ENCODE results near the gene RTTN.

The RTTN gene

DNA sequence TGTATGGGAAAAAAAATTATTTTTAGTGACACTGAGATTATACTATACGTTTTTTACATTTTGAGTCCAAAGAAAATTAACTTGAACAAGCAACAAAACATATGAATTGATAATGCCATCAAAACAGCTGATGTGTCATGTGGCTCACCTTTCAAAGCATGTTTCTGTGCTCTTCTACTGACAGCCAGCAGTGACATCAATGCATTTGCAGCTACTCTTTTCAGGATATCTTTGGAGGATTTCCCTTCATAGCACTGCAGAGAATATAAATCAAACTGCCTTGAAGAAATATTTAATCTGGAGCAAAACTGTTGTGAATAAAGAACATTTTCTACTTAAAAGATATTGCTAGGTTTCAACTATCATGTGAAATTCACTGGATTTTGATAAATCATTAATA, 174.8 kb downstream of the RTTN start:
- Histone ChIP-seq H3K9me3 (replicated peaks; ENCODE audit: insufficient read depth, low read length) (no peaks in the 10 kb centered on the region), H3K9me2 (replicated peaks; ENCODE audit: insufficient read depth, low read length) (no peaks in the 10 kb centered on the region), H3K27ac (ENCODE audit: low read length) (no peak overlapping the region), H3K36me3 (replicated peaks; ENCODE audit: insufficient read depth, low read length) (no peaks in the 10 kb centered on the region; the same call in 1 of the 2 replicates), H3F3A (ENCODE audit: insufficient read depth, low read length) (no peaks in the 10 kb centered on the region), H3K4me2 (ENCODE audit: low read depth, low read length) (no peak overlapping the region), H3K4me1 (ENCODE audit: low read length) (no peaks in the 10 kb centered on the region), H3K4me3 (ENCODE audit: low read length) (no peak overlapping the region), H3K79me2 (ENCODE audit: low read length) (peaks cover 3% of the 10 kb centered on the region; the same call in 1 of the 2 replicates), H4K20me1 (ENCODE audit: insufficient read depth, low read length) (no peaks in the 10 kb centered on the region), H2AFZ (ENCODE audit: low read length) (no peak overlapping the region), H3K27me3 (replicated peaks; ENCODE audit: insufficient read depth, low read length) (no peaks in the 10 kb centered on the region), H3K9ac (ENCODE audit: low read length) (no peak overlapping the region)
- no peak for DNase-seq
- TF ChIP-seq EZH2phosphoT487 (IDR thresholded peaks at IDR 0.05; ENCODE audit: low read length) (no peak), EZH2 (optimal IDR thresholded peaks at IDR 0.05; ENCODE audit: low read depth, low read length) (no peak)
- TF ChIP-seq, protein P1, sequence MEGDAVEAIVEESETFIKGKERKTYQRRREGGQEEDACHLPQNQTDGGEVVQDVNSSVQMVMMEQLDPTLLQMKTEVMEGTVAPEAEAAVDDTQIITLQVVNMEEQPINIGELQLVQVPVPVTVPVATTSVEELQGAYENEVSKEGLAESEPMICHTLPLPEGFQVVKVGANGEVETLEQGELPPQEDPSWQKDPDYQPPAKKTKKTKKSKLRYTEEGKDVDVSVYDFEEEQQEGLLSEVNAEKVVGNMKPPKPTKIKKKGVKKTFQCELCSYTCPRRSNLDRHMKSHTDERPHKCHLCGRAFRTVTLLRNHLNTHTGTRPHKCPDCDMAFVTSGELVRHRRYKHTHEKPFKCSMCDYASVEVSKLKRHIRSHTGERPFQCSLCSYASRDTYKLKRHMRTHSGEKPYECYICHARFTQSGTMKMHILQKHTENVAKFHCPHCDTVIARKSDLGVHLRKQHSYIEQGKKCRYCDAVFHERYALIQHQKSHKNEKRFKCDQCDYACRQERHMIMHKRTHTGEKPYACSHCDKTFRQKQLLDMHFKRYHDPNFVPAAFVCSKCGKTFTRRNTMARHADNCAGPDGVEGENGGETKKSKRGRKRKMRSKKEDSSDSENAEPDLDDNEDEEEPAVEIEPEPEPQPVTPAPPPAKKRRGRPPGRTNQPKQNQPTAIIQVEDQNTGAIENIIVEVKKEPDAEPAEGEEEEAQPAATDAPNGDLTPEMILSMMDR (IDR thresholded peaks at IDR 0.05; ENCODE audit: low read length): no peak

DNA sequence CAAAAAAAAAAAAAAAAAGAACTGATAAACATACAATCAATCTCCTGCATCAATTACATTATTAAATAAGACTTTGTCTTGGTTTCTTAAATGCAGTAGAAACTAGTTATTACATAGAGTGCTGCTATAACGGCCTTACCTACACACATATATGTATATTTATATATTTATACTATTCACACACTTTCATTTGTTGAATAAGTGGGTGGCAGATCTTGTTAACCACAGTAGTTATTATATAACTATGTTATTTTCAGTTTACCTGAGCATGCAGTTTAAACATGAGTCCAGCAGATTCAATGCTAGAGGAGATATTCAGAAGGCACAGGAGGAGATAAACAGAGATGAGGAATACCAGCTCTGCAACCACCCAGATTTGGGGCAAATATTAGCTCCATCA, 176.3 kb downstream of the RTTN start:
- H3K9ac ChIP-seq (ENCODE audit: low read length): no peak overlapping the region
- TF ChIP-seq, protein P1 (IDR thresholded peaks at IDR 0.05; ENCODE audit: low read length): no peak
- TF ChIP-seq EZH2 (optimal IDR thresholded peaks at IDR 0.05; ENCODE audit: low read depth, low read length): no peak
- no peak for TF ChIP-seq EZH2phosphoT487 (IDR thresholded peaks at IDR 0.05; ENCODE audit: low read length)

DNA sequence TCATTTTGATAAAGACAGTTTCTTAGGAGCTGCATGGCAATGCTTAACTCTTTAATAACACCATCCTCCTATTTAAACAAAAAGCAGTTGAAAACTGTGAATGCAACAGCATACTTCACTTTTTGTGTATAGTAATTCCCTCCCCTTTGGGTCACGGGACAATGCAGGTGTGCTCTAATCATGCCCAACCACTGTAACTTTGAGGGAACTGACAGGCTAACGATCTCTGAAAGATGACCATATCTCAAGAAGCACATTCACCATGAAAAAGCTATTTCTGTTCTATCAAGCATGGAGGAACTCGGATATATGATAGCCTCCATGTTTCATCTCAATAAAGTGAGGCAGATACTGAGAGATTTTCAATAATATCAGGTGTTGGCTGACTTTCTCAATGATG, 176.8 kb downstream of the RTTN start:
- Histone ChIP-seq H3K9me3 (replicated peaks; ENCODE audit: insufficient read depth, low read length) (no peaks in the 10 kb centered on the region), H3K4me1 (ENCODE audit: low read length) (no peaks in the 10 kb centered on the region), H3F3A (ENCODE audit: insufficient read depth, low read length) (no peaks in the 10 kb centered on the region), H2AFZ (ENCODE audit: low read length) (no peak overlapping the region), H3K27me3 (replicated peaks; ENCODE audit: insufficient read depth, low read length) (no peaks in the 10 kb centered on the region), H3K4me3 (ENCODE audit: low read length) (no peak overlapping the region), H4K20me1 (ENCODE audit: insufficient read depth, low read length) (no peaks in the 10 kb centered on the region), H3K36me3 (replicated peaks; ENCODE audit: insufficient read depth, low read length) (no peaks in the 10 kb centered on the region; the same call in 1 of the 2 replicates), H3K79me2 (ENCODE audit: low read length) (no peaks in the 10 kb centered on the region), H3K4me2 (ENCODE audit: low read depth, low read length) (no peak overlapping the region), H3K9ac (ENCODE audit: low read length) (no peak overlapping the region), H3K27ac (ENCODE audit: low read length) (no peak overlapping the region), H3K9me2 (replicated peaks; ENCODE audit: insufficient read depth, low read length) (no peaks in the 10 kb centered on the region)
- no peak for DNase-seq
- TF ChIP-seq EZH2phosphoT487 (IDR thresholded peaks at IDR 0.05; ENCODE audit: low read length) (no peak), EZH2 (optimal IDR thresholded peaks at IDR 0.05; ENCODE audit: low read depth, low read length) (no peak)
- TF ChIP-seq, protein P1 (IDR thresholded peaks at IDR 0.05; ENCODE audit: low read length): no peak

More for the DNA sequence above, 176.3 kb downstream of the RTTN start:
- no peak for DNase-seq
- no peaks in the 10 kb centered on the region for H3F3A ChIP-seq (ENCODE audit: insufficient read depth, low read length)
- no peak overlapping the region for H3K4me3 ChIP-seq (ENCODE audit: low read length)
- H3K9me2 ChIP-seq (replicated peaks; ENCODE audit: insufficient read depth, low read length): no peaks in the 10 kb centered on the region
- no peak overlapping the region for H3K4me2 ChIP-seq (ENCODE audit: low read depth, low read length)
- H4K20me1 ChIP-seq (ENCODE audit: insufficient read depth, low read length): no peaks in the 10 kb centered on the region
- 0 out of 2 replicates have a peak, but pooled peaks cover 2% of the 10 kb centered on the region for H3K79me2 ChIP-seq (ENCODE audit: low read length)
- H2AFZ ChIP-seq (ENCODE audit: low read length): no peak overlapping the region
- H3K27me3 ChIP-seq (replicated peaks; ENCODE audit: insufficient read depth, low read length): no peaks in the 10 kb centered on the region
- no peaks in the 10 kb centered on the region for H3K9me3 ChIP-seq (replicated peaks; ENCODE audit: insufficient read depth, low read length)
- H3K4me1 ChIP-seq (ENCODE audit: low read length): no peaks in the 10 kb centered on the region
- no peak overlapping the region for H3K27ac ChIP-seq (ENCODE audit: low read length)
- no peaks in the 10 kb centered on the region; the same call in 1 of the 2 replicates for H3K36me3 ChIP-seq (replicated peaks; ENCODE audit: insufficient read depth, low read length)
